Left ventricle myocardium inferior (tissue), 1 donor: ENCODE results near the gene ITSN2. TPM values are rescaled to one million over a fixed set of nuclear protein-coding genes. Genes with fewer than 3 reads are reported as not detected.
"Not testable (repeated sequence)": the region's sequence is repeated elsewhere in the genome, so short reads cannot be mapped to it uniquely, and the experiment has no call there.

Experiments used
- DNase-seq: peaks from one replicate; pipeline ENCODE4 v3.0.0-alpha.2; 2020
- H3K27ac ChIP-seq: fragments of 200-600 bp; replicated peaks from 2 replicates; pipeline ENCODE4 v1.8.0; 2021
- H3K27me3 ChIP-seq: fragments of 200-600 bp; 2 replicates; pipeline ENCODE4 v1.8.0; 2021; ENCODE audit warnings: low read depth
- H3K36me3 ChIP-seq: fragments of 200-600 bp; 2 replicates; pipeline ENCODE4 v1.8.0; 2021
- H3K4me1 ChIP-seq: fragments of 200-600 bp; 2 replicates; pipeline ENCODE4 v1.8.0; 2021
- H3K4me3 ChIP-seq: fragments of 200-600 bp; 2 replicates; pipeline ENCODE4 v1.8.0; 2021; ENCODE audit warnings: mild to moderate bottlenecking, moderate library complexity
- H3K9me3 ChIP-seq: fragments of 200-600 bp; replicated peaks from 2 replicates; pipeline ENCODE4 v1.8.0; 2021
- intact Hi-C: fragments of 100-400 bp; cut with micrococcal nuclease; formaldehyde crosslinking; loops from one replicate; pipeline ENCODE4 v1.11.0; 2022
- total RNA-seq: library from RNA; stranded (reverse); fragmentation: NEBNext Ultra II Directional; extraction: Animal tissue kit (Norgen Biotek cat#: 25700); gene quantifications from one replicate; pipeline ENCODE4 v1.2.1, GENCODE V29; 2021
- TF ChIP-seq, protein P1 (sequence below): fragments of 200-600 bp; IDR thresholded peaks from 2 replicates; pipeline ENCODE4 v1.8.0; 2021; ENCODE audit warnings: antibody characterized with exemption, mild to moderate bottlenecking, borderline replicate concordance
- donor health status: DM: no; HTN: yes; CAD: no; lungs with severe emphysema.

Gene ITSN2
- total RNA-seq, 1 donor from 2014 or later: 24.4 TPM

DNA sequence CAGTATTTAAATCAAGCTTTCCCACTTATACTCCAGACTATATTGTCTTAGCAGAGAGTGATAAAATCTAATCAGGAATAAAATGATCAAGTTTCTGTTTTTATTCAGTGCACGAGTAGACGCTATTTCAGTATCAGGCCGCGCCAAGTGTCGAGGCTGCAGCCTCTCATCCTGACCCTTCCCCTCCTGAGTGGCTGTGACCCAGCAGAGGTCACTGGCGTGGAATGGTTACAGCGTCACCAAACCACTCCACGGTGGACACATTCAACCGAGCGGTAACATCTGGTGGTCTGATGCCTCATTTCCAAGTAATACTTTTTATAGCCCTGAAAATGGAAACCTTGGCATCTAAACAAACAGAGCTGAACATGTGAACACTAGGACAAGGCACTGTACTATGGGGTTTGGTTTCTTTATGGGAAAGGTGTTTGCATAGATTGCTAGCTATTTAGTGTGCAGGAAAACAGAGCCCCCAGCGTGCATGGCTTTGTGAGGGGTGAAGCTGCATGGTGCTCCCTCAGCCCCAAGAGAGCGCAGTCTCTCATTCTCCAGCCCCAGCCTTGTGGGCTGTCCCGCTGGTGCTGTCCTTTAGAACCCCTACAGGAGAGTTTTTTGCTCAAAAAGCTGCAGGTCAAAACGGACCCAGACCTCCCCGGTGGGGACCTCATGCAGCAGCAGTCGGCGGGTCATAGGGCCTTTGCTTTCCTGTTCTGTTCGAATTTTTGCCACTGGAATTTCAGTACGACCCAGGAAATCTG, 157.1 kb downstream of the ITSN2 start:
- no peak for DNase-seq
- TF ChIP-seq, protein P1, sequence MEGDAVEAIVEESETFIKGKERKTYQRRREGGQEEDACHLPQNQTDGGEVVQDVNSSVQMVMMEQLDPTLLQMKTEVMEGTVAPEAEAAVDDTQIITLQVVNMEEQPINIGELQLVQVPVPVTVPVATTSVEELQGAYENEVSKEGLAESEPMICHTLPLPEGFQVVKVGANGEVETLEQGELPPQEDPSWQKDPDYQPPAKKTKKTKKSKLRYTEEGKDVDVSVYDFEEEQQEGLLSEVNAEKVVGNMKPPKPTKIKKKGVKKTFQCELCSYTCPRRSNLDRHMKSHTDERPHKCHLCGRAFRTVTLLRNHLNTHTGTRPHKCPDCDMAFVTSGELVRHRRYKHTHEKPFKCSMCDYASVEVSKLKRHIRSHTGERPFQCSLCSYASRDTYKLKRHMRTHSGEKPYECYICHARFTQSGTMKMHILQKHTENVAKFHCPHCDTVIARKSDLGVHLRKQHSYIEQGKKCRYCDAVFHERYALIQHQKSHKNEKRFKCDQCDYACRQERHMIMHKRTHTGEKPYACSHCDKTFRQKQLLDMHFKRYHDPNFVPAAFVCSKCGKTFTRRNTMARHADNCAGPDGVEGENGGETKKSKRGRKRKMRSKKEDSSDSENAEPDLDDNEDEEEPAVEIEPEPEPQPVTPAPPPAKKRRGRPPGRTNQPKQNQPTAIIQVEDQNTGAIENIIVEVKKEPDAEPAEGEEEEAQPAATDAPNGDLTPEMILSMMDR: no peak
- H3K9me3 ChIP-seq: no peaks in the 10 kb centered on the region
- no peaks in the 10 kb centered on the region for H3K27me3 ChIP-seq
- no peak overlapping the region for H3K4me3 ChIP-seq
- peaks cover 54% of the 10 kb centered on the region for H3K36me3 ChIP-seq
- peaks cover 9% of the 10 kb centered on the region for H3K4me1 ChIP-seq
- H3K27ac ChIP-seq: no peak overlapping the region
- intact Hi-C loops: no loop called here

DNA sequence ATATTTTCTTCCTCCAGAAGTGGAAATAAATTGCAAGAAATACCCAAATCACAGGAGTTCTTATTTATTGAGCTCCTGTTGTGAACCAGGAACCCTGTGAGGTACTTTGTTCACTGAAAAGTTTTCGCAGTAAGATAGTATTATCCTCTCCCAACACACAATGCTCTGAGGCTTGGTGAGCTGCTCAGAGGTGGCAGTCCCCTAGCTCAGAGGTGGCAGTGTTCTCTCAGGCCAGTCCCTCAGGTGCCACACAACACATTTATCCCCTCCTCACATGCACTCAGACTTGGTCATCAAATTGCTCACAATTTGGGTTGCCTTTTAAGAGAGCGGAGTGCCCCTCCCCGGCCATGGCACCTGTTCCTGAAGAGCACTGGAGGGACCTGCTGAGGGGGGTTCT, 159.5 kb downstream of the ITSN2 start:
- intact Hi-C loops: no loop called here
- TF ChIP-seq, protein P1: no peak
- Histone ChIP-seq H3K4me3 (no peak overlapping the region), H3K27me3 (no peaks in the 10 kb centered on the region), H3K9me3 (peaks cover 5% of the 10 kb centered on the region), H3K4me1 (peaks cover 9% of the 10 kb centered on the region), H3K36me3 (peaks cover 31% of the 10 kb centered on the region), H3K27ac (peak overlapping the region; percentile 27)
- DNase-seq: no peak

DNA sequence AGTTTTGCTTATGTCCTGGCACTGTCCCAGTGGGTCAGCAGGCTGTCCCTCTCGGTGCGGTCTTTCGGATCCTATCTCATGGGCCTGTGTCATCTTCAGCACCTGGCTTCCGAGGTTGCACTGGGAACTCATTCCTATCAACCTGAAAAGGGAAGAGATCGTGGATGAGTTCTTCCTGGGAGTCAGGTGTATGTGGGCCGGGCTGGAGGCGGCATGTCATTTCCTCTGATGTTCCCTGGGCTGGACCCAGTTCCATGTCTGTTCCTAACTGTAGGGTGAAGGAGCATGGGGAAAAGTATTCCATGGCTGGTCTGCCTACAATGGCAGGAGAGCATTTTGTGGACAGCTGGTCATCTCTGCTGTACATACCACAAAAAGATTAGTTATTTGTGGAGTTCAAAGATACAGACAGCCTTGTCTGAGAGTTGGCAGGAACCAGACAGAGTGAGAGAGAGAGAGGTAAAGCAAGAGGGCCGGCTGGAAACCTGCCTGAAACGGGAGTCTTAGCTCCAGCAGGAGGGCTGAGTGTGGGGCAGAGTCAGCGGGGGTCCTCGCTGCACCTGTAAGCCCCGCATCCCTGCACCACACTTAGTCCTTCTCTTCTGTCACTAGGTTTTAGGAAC, 160.3 kb downstream of the ITSN2 start:
- no peak for DNase-seq
- TF ChIP-seq, protein P1: no peak
- intact Hi-C loops: no loop called here

DNA sequence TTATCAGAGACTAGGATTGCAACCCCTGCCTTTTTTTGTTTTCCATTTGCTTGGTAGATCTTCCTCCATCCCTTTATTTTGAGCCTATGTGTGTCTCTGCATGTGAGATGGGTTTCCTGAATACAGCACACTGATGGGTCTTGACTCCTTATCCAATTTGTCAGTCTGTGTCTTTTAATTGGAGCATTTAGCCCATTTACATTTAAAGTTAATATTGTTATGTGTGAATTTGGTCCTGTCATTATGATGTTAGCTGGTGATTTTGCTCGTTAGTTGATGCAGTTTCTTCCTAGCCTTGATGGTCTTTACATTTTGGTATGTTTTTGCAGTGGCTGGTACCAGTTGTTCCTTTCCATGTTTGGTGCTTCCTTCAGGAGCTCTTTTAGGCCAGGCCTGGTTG, 163.1 kb downstream of the ITSN2 start:
- H3K27me3 ChIP-seq, H3K27ac ChIP-seq, H3K36me3 ChIP-seq, intact Hi-C loops, H3K9me3 ChIP-seq, H3K4me3 ChIP-seq, DNase-seq, H3K4me1 ChIP-seq: not testable (repeated sequence)

More for the DNA sequence above, 160.3 kb downstream of the ITSN2 start:
- H3K9me3 ChIP-seq: peaks cover 5% of the 10 kb centered on the region
- H3K4me3 ChIP-seq: no peak overlapping the region
- H3K36me3 ChIP-seq: peaks cover 24% of the 10 kb centered on the region
- H3K4me1 ChIP-seq: peaks cover 9% of the 10 kb centered on the region
- H3K27me3 ChIP-seq: no peaks in the 10 kb centered on the region
- peak overlapping the region; percentile 27 for H3K27ac ChIP-seq

DNA sequence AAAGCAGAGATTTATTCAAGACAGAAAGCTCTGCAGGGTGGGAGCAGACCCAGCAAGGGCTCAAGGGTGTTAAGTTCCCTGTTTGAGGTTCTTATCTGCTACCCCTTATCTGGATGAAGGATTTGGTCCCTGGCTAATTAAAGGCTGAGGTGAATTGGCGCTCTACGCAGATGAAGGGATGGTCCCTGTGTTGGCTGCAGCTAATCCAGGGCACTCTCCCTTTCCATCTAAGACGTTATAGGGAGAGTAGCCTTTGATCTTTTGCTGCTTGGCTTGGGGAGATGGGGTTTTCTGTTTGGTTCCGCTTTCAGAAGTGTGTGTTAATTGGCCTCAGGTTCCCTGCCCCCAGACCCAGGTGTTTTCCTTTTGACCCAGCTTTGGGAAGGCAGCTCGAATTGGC, 168.5 kb downstream of the ITSN2 start:
- no peaks in the 10 kb centered on the region for H3K4me1 ChIP-seq
- TF ChIP-seq, protein P1: no peak
- peaks cover 3% of the 10 kb centered on the region for H3K9me3 ChIP-seq
- no peaks in the 10 kb centered on the region for H3K36me3 ChIP-seq
- intact Hi-C loops: no loop called here
- no peak overlapping the region for H3K4me3 ChIP-seq
- DNase-seq: no peak
- no peak overlapping the region for H3K27ac ChIP-seq
- H3K27me3 ChIP-seq: no peaks in the 10 kb centered on the region

DNA sequence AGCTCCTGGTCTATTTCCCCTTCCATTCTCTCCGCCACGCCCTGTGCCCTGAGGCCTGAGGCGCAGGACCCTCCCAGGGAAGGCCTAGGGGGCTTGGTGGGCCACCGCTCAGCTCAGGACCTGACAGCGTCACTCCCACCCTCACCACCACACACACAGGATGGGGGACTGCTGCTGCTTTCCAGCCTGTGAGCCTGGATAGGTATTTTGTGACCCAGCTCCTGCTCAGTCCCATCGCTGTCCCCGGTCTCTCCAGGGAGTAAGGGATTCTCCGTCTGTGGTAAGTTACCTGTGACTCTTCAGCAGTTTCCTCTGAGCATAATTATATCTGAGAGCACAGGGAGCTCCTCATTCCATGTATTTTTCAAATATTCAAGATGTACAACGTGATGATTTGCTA, 169.2 kb downstream of the ITSN2 start:
- Histone ChIP-seq H3K36me3 (no peaks in the 10 kb centered on the region), H3K9me3 (no peaks in the 10 kb centered on the region), H3K27me3 (no peaks in the 10 kb centered on the region), H3K4me1 (no peaks in the 10 kb centered on the region), H3K4me3 (no peak overlapping the region), H3K27ac (no peak overlapping the region)
- intact Hi-C loops: no loop called here
- DNase-seq: no peak
- TF ChIP-seq, protein P1: no peak
